ENCODE results near the gene NKD2. TPM values are rescaled to one million over a fixed set of nuclear protein-coding genes. Genes with fewer than 3 reads are reported as not detected.

The NKD2 gene
- total RNA-seq, 1 donor from 2014 or later = 0.26 TPM

- Histone ChIP-seq H3K36me3 (ENCODE audit: control insufficient read depth, insufficient read depth, low read length) (no peaks in the 10 kb centered on the region), H3K27me3 (ENCODE audit: control insufficient read depth, insufficient read depth, low read length) (no peaks in the 10 kb centered on the region), H3K4me3 (ENCODE audit: low read depth, low read length) (no peak overlapping the region)
- TF ChIP-seq CTCF (IDR thresholded peaks at IDR 0.05; ENCODE audit: insufficient read depth, low read length, severe bottlenecking) = no peak
- FAIRE-seq = no peak
- no peak for DNase-seq (ENCODE audit: low read depth)
These were observed 23.4 kb downstream of the NKD2 start for GRCh38 chr5:1032011-1032410.

DNA sequence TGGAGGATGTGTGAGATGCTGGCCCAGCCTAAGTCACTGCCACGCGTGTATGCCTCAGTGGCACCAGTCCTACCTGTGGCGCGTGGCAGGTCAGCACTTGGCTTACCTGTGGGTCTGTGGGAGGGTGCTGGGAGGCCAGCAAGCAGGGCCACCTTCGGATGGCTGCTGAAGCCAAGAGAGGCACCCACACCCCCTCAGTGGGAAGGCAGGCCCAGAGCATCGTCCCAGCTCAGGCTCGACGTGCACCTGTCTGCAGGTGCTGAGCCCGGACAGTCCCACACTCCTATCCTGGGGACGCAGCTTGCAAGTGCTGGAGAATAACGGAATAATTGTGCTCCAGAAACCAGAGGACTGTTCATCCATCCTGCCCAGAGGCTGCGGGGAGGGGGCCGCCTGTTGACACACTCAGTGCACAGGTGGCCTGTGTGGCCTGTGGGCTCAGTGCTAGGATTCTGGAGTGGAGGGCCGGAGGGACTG lies 24.0 kb downstream of the NKD2 start:
- Histone ChIP-seq H3K4me3 (ENCODE audit: low read depth, low read length) (no peak overlapping the region), H3K36me3 (ENCODE audit: control insufficient read depth, insufficient read depth, low read length) (no peaks in the 10 kb centered on the region), H3K27me3 (ENCODE audit: control insufficient read depth, insufficient read depth, low read length) (no peaks in the 10 kb centered on the region)
- TF ChIP-seq CTCF (IDR thresholded peaks at IDR 0.05; ENCODE audit: insufficient read depth, low read length, severe bottlenecking) = no peak
- no peak for DNase-seq (ENCODE audit: low read depth)
- FAIRE-seq = no peak

DNA sequence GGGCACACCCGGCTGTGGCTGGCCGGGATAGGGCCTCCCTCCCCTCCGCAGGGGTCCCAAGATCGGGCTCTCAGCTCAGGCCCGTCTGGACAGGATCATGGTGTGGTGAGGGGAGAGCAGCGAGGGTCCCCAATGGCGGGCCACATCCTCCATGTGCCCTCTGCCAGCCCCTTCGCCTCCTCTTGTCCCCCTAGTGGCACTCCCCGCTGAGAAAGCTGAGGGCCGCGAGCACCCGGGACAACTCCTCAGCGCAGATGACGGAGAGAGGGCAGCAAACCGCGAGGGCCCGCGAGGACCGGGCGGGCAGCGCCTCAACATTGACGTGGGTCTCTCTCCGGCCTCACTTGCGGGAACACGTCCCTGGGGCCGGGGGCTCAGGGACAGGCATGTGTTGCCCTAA lies 24.6 kb downstream of the NKD2 start:
- Histone ChIP-seq H3K4me3 (ENCODE audit: low read depth, low read length) (no peak overlapping the region), H3K27me3 (ENCODE audit: control insufficient read depth, insufficient read depth, low read length) (no peaks in the 10 kb centered on the region), H3K36me3 (ENCODE audit: control insufficient read depth, insufficient read depth, low read length) (no peaks in the 10 kb centered on the region)
- DNase-seq (ENCODE audit: low read depth) (no peak), FAIRE-seq (no peak)
- no peak for TF ChIP-seq CTCF (IDR thresholded peaks at IDR 0.05; ENCODE audit: insufficient read depth, low read length, severe bottlenecking)

DNA sequence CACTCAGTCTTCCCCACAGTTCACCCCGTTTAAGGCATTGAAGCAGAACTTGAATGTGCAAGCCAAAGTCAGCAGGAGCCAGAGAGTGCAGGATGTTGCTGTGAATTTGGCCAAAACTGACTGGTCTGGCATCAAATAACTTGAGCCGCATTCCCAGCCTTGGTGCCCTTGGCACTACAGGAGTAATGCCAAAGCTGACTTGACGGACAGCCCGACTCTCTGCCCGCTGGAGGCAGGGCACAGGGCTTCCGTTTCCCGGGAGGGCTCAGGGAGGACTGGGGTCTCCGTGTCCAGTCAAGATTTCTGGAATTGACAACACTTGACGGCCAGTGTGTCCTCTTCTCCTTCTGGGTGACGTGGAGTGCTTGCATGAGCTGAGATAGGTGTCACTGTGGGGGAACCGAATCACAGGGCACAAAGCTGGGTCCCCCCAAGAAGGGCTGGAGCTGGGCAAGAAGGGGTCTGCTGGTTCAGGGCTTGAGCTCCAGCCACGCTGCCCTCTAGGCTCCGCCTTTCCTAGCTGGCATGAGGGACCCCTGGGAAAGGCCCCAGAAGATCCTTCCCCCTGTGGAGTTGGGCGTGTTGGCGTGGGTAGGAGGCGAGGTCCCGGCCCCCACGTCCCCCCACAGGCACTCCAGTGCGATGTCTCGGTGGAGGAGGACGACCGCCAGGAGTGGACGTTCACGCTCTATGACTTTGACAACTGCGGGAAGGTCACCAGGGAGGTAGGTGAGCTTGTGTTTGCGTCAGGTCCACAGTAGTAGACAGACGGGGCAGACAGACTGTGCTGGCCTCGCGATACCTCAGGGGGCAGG lies 25.2 kb downstream of the NKD2 start:
- no peak for FAIRE-seq
- TF ChIP-seq CTCF (IDR thresholded peaks at IDR 0.05; ENCODE audit: insufficient read depth, low read length, severe bottlenecking) = no peak
- H3K36me3 ChIP-seq (ENCODE audit: control insufficient read depth, insufficient read depth, low read length) = no peaks in the 10 kb centered on the region
- no peak overlapping the region for H3K4me3 ChIP-seq (ENCODE audit: low read depth, low read length)
- DNase-seq (ENCODE audit: low read depth) = no peak
- H3K27me3 ChIP-seq (ENCODE audit: control insufficient read depth, insufficient read depth, low read length) = no peaks in the 10 kb centered on the region

DNA sequence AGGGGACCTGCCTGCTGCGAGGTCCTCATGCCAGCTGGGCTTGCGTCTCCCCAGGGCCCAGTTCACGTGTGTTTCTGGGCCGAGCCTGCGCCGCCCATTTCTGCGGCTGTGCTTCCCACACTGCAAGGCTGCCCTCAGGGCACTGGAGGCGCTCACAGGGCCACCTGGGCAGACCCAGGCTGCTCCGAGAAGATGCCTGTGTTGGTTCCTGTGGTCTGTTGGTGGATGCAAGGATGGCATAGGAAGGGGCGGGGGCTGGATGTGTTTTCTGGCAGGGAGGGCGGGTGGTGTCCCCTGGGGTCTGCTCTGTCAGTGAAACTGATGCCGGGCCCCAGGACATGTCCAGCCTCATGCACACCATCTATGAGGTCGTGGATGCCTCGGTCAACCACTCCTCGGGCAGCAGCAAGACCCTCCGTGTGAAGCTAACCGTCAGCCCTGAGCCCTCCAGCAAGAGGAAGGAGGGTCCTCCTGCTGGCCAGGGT lies 25.9 kb downstream of the NKD2 start:
- no peak for FAIRE-seq
- TF ChIP-seq CTCF (IDR thresholded peaks at IDR 0.05; ENCODE audit: insufficient read depth, low read length, severe bottlenecking) = no peak
- no peak overlapping the region for H3K4me3 ChIP-seq (ENCODE audit: low read depth, low read length)
- H3K36me3 ChIP-seq (ENCODE audit: control insufficient read depth, insufficient read depth, low read length) = no peaks in the 10 kb centered on the region
- DNase-seq (ENCODE audit: low read depth) = no peak
- H3K27me3 ChIP-seq (ENCODE audit: control insufficient read depth, insufficient read depth, low read length) = no peaks in the 10 kb centered on the region
